ENCODE results near the gene FBXO30. TPM values are rescaled to one million over a fixed set of nuclear protein-coding genes. Genes with fewer than 3 reads are reported as not detected.
A peak's percentile ranks its signal among the peaks of the same experiment; 100 is the strongest.

FBXO30 gene
- total and polyA plus RNA-seq, 9 of the 15 experiments (the other 6 are each of a cell fraction or from before 2014, with no cell fraction given): 3.6 to 12.8 (median 7.1) TPM

DNA sequence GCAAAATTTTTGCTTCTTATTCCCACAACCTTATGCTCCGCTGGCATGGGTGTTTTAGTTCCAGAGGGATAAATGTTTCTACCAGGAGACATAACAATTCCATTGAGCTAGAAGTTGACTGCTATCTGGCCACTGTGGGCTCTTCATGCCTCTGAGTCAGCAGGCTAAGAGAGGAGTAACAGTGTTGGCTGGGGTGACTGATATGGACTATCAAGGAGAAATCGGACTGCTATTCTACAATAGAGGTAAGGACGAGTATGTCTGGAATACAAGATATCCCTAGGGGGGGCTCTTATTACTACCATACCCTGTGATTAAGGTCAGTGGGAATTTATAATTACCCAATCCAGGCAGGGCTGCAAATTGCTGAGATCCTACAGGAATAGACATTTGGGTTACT, 26.9 kb downstream of the FBXO30 start (continued):
- TF ChIP-seq BRD4 (IDR thresholded peaks at IDR 0.05): no peak
- TF ChIP-seq GATAD2B (IDR thresholded peaks at IDR 0.05; ENCODE audit: borderline replicate concordance): peak; percentile 32; the same call in 1 of the 2 replicates
- TF ChIP-seq, protein P1, sequence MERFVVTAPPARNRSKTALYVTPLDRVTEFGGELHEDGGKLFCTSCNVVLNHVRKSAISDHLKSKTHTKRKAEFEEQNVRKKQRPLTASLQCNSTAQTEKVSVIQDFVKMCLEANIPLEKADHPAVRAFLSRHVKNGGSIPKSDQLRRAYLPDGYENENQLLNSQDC (CRISPR knock-in tag; IDR thresholded peaks at IDR 0.05): no peak
- no peak for TF ChIP-seq TARDBP (IDR thresholded peaks at IDR 0.05)
- no peak for TF ChIP-seq ZNF324 (CRISPR knock-in tag; IDR thresholded peaks at IDR 0.05)
- TF ChIP-seq MCM2 (IDR thresholded peaks at IDR 0.05; ENCODE audit: low read depth): no peak
- TF ChIP-seq PCBP1 (IDR thresholded peaks at IDR 0.05; ENCODE audit: low read depth, low read length, poor library complexity, severe bottlenecking): no peak
- TF ChIP-seq, protein P2, sequence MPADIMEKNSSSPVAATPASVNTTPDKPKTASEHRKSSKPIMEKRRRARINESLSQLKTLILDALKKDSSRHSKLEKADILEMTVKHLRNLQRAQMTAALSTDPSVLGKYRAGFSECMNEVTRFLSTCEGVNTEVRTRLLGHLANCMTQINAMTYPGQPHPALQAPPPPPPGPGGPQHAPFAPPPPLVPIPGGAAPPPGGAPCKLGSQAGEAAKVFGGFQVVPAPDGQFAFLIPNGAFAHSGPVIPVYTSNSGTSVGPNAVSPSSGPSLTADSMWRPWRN (IDR thresholded peaks at IDR 0.05; ENCODE audit: low read depth): no peak
- TF ChIP-seq CBX5 (IDR thresholded peaks at IDR 0.05; ENCODE audit: borderline replicate concordance, low read depth): no peak
- no peak for TF ChIP-seq DIDO1 (tag; IDR thresholded peaks at IDR 0.05; ENCODE audit: low read depth)
- no peak for TF ChIP-seq JUNB (CRISPR knock-in tag; conservative IDR thresholded peaks at IDR 0.05)
- peak; percentile 94 for TF ChIP-seq NCOR1 (IDR thresholded peaks at IDR 0.05)
- no peak for TF ChIP-seq ZNF184 (CRISPR knock-in tag; IDR thresholded peaks at IDR 0.05)
- TF ChIP-seq, protein P3, sequence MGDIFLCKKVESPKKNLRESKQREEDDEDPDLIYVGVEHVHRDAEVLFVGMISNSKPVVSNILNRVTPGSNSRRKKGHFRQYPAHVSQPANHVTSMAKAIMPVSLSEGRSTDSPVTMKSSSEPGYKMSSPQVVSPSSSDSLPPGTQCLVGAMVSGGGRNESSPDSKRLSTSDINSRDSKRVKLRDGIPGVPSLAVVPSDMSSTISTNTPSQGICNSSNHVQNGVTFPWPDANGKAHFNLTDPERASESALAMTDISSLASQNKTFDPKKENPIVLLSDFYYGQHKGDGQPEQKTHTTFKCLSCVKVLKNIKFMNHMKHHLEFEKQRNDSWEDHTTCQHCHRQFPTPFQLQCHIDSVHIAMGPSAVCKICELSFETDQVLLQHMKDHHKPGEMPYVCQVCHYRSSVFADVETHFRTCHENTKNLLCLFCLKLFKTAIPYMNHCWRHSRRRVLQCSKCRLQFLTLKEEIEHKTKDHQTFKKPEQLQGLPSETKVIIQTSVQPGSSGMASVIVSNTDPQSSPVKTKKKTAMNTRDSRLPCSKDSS (IDR thresholded peaks at IDR 0.05; ENCODE audit: low read depth, partially characterized antibody): no peak
- no peak for TF ChIP-seq XRCC3 (IDR thresholded peaks at IDR 0.05)
- TF ChIP-seq HDAC3 (IDR thresholded peaks at IDR 0.05; ENCODE audit: borderline replicate concordance, partially characterized antibody): peak; percentile 65
- no peak for TF ChIP-seq ZBTB7A (IDR thresholded peaks at IDR 0.05; ENCODE audit: borderline replicate concordance, control insufficient read depth, low read depth, low read length)
- TF ChIP-seq ZNF384 (IDR thresholded peaks at IDR 0.05; ENCODE audit: low read depth, low read length): no peak
- no peak for TF ChIP-seq FUS (optimal IDR thresholded peaks at IDR 0.05; ENCODE audit: low read depth, low read length)
- TF ChIP-seq, protein P4, sequence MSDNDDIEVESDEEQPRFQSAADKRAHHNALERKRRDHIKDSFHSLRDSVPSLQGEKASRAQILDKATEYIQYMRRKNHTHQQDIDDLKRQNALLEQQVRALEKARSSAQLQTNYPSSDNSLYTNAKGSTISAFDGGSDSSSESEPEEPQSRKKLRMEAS (CRISPR knock-in tag; IDR thresholded peaks at IDR 0.05): no peak
- TF ChIP-seq, protein P5, sequence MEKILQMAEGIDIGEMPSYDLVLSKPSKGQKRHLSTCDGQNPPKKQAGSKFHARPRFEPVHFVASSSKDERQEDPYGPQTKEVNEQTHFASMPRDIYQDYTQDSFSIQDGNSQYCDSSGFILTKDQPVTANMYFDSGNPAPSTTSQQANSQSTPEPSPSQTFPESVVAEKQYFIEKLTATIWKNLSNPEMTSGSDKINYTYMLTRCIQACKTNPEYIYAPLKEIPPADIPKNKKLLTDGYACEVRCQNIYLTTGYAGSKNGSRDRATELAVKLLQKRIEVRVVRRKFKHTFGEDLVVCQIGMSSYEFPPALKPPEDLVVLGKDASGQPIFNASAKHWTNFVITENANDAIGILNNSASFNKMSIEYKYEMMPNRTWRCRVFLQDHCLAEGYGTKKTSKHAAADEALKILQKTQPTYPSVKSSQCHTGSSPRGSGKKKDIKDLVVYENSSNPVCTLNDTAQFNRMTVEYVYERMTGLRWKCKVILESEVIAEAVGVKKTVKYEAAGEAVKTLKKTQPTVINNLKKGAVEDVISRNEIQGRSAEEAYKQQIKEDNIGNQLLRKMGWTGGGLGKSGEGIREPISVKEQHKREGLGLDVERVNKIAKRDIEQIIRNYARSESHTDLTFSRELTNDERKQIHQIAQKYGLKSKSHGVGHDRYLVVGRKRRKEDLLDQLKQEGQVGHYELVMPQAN (IDR thresholded peaks at IDR 0.05; ENCODE audit: borderline replicate concordance): no peak
- no peak for TF ChIP-seq ZNF584 (CRISPR knock-in tag; IDR thresholded peaks at IDR 0.05; ENCODE audit: low read depth)
- TF ChIP-seq POLR2G (IDR thresholded peaks at IDR 0.05; ENCODE audit: low read depth, low read length): no peak
- TF ChIP-seq SRF (CRISPR knock-in tag; IDR thresholded peaks at IDR 0.05): no peak
- TF ChIP-seq, protein P6, sequence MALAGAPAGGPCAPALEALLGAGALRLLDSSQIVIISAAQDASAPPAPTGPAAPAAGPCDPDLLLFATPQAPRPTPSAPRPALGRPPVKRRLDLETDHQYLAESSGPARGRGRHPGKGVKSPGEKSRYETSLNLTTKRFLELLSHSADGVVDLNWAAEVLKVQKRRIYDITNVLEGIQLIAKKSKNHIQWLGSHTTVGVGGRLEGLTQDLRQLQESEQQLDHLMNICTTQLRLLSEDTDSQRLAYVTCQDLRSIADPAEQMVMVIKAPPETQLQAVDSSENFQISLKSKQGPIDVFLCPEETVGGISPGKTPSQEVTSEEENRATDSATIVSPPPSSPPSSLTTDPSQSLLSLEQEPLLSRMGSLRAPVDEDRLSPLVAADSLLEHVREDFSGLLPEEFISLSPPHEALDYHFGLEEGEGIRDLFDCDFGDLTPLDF (CRISPR knock-in tag; IDR thresholded peaks at IDR 0.05): no peak
- peak; percentile 81 for TF ChIP-seq GATA2 (CRISPR knock-in tag; IDR thresholded peaks at IDR 0.05)

Measured in K562 (cell line).